C1 segment of cervical spinal cord (tissue), 14 donors: Measurements from ENCODE around the gene EFCAB13.

Experiments
- DNase-seq, 14 donors: peaks; one replicate each; lab custom pipeline; 2025; lab: John Stamatoyannopoulos, UW

EFCAB13 gene, protein sequence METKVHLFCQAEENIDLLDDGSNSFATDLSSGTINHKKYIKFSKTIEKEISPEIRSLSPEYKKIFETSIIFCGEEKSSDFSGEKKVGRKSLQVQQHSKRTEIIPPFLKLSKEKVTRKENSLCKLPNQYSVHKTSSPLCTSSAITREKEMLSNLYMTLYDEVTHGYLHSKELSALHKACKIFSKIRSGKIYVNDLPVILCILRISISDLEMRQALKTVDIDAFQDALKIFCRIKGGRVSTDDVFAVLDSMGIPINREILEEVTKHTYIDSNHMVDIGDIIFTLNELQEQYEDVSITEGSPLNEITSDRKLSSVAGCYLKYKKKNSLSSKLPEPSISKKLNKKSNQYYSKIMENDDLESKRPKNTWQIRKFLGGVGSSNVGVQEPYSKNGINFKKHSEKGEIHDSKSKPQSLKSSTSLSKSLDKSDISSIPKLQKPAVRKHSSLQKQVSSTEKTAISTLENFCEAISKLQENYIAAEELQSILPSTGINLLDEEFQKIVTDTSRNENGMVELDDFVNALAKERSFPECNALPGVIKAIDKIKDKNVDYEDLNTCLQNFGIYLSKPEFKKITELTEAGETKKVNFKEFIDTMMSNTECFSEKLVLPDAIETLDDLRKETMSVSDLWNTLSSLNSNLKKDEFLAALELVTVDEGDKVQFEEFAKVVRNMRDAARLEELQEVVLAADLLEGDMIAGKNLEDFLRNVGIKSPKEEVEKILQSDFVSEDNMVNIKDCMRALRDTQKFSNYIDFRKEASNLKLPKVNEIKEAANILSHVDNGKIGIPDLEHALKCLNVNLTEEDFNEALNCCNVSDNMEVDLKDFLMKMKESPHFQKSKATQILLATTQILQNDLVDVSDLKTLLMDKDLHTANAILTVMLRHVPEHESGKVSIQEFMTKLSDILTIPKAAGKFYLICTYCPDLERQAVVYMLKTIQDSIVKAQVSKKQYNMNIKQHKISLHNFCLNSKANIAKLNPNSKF

DNA sequence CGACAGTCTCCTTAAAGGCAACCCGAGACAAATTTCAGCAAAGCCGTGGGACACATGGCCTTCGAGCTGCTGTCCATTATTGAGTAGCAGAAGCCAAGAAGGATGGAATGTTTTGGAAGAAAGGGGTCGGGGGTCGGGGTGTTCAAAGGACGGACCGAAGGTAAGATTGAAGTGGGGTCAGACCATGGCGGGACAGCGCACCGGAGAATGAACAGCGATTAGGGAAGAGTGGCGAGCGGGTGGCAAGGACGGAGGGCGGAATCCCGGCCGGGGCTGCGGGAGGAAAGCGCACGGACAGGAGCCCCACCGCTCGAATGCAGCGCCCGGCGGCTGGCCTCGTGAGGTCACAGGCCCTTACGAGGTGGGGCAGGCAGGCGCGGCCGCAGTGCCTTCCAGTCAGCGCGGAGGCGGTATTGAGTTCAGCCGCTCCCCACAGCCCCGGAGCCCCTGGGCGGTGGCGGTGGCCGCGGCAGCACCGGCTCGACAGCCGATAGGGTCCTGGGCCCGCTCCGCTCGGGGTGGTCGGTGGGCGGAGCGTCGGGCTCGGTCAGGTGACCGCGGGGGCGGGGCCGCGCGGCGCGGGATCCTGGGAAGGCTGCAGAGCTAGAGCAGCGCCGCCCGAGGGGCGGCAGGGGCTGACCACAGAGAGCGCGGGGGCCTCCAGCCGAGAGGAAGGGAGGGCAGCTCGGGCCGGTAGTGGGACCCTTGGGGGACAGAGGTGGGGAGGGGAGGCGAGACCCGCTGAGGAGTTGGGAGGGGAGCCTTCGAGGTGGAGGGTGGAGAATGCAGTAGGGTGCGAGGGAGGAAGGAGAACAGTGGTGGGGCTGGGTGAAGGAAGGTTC lies at the start of gene EFCAB13:
TSS of gene EFCAB13 (plus strand) at position 574 of the 842 bp plus-strand sequence. CDS start 4,399 bp downstream, outside the sequence.
- DNase-seq = peak in 13 of 14 donors; percentile 5 to 80 (median 55)

DNA sequence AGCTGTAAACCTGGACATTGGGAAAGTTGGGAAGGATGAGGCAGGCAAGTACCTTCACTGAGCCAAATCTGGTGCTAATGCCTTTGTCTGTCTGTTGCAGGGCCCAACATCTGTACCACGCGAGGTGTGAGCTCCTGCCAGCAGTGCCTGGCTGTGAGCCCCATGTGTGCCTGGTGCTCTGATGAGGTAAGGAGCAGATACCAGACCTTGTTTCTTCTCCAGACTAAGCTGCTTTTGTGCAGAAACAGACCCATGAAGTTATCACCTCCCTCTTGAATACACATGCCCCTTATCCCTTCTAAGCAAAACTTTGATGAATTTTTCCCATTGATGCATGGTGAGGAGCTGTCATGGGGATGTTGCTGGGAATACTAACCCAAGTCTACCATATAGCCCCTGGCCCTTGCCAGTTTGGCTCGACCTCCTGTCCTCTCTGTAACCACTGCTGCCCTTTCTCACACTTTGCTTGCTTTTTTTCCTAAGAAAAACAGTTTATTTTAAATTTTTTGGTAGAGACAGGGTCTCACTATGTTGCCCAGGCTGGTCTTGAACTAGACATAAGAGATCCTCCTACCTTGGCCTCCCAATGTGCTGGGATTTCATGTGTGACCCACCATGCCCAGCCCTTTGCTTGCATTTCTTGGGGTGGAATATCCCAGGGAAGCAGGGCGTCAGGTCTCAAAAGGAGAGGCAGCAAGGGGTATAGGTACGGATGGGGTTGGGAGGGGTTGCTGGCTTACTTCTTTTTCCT lies 49.3 kb upstream of the EFCAB13 start:
- DNase-seq = no peak

DNA sequence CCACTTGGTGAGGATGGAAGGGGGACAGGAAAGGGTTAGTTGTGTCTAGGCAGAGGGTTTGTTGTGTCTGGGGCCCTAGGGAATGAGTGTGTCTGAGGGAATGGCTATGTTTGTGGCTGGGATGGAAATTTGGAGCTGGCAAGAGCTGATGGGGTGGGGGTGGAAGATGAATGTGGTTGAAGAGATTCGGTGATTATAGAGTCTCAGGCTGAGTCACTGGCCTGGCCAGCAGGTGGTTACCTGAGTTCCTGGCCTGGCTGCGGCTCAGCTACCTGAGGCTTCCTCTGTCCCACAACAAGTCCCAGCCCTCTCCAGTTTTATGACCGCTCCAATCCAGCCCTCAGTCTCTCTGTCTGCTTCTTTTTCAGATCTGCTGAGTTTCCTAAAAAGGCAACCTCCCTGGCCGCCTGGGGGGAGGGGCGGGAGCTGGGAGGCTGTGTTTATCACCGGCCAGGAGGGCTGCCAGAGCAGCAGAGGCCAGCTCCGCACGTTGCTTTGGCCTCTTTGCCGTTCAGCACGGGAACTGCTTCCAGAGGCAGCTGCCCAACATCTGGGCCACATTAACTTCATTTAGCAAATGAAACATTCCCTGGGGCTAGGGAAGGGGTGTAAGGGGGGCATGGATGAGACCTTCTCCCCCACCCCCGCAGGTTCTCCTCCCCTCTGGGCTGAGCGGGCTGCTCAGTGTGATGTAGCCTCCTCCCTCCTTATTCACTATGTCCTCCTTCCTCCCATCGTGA lies 48.3 kb upstream of the EFCAB13 start:
- no peak for DNase-seq

DNA sequence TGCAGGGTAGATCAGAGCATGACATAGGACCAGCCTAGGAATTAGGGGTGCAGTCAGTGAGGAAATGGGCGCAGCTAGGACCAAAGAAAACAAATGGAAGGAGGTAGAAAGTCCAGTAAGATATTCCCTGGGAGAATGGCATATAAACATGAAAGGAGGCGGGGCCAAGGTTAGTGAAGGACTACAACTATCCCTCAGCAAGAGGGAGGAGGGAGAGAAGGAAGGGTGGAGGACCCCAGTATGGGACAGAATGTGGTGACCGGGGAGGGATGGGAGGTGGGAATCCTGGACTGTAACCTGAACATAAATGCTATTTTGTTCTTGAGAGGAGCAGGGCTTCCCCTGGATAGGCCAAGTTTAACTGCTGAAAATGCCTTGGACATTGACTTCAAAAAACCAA lies 47.3 kb upstream of the EFCAB13 start:
- no peak for DNase-seq

DNA sequence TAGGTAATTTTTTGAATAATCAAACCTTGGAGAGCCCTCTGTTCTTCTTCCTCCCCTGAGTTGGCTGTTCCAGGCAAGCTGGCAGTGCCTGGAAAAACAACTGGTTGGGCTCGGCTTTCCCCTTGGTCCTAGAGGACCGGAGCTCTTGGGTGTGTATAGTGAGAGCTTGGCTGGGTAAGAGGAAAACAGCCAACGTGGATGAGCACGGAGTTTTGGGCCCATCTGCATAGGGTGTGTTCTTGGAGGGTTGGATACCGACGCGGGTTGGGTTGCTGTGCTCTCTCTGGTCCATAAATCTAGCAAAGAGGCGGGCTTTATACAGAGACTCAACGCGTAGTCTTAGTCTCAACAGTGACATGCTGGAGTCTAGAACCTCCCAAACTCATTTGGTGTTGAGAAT lies 46.9 kb upstream of the EFCAB13 start:
- peak in 4 of 14 donors; percentile 4 to 18 (median 10) for DNase-seq

DNA sequence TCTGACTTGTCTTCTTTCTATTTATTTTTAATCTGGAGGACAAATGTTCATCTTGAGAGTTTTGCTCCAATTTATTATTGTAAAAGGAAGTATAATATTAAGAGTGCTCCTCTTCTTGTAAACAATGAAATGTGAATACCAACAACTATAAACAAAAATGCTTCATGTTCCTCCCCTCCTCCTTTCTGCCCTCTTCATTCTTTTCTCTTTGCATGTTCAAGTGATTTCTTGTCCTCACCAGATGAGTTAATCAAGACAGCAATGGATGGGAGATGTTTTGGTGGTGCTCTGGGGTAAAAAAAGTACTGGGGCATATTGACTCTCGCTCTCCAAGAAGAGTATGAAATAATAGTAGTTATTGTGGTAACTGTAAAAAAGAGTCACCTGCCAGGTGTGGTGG lies 45.8 kb upstream of the EFCAB13 start:
- no peak for DNase-seq

DNA sequence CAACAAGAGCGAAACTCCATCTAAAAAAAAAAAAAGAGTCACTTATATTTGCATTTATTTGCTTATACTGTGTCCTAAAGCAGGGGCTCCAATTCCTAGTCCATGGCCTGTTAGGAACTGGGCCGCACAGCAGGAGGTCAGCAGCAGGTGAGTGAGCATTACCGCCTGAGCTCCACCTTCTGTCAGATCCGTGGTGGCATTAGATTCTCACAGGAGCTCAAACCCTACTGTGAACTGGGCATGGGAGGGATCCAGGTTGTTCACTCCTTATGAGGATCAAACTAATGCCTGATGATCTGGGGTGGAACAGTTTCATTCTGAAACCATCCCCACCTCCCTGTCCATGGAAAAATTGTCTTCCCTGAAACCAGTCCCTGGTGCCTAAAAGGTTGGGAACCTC lies 45.2 kb upstream of the EFCAB13 start:
- no peak for DNase-seq

DNA sequence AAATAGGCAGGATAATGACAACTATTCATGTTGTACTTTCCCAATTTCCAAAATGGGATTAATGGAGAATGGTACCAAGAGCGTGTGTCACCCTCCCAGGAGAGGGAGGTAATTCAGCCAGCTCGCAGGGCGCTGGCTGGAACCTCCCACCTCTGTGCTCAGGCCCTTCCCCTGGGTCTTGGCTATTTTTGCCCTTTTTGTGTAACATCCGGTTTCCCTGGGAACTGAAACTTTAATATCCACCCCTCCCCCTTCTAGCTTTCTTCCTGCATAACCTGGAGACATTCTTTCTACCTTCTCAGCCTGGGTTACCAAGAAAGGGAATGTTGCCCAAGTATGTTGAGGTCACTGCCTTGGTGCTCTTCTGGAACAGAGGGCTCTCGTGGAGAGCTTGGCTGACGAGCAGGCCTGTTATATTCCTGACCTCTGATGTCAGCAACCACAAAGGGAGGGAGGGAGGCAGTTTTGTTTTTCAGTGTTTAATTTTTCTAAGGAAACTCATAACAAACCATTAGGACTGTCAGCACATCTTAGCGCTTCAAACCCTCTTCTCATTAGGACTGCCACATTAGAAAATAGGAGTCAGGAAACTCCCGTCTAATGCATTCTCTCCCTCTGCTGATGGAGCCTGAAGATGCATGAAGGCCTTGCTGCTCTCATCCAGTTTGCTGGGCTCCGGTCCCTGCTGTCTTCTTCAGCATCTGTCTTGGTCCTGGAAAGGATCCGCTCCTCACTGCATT lies 44.5 kb upstream of the EFCAB13 start:
- DNase-seq = peak in 8 of 14 donors; percentile 5 to 31 (median 18)

DNA sequence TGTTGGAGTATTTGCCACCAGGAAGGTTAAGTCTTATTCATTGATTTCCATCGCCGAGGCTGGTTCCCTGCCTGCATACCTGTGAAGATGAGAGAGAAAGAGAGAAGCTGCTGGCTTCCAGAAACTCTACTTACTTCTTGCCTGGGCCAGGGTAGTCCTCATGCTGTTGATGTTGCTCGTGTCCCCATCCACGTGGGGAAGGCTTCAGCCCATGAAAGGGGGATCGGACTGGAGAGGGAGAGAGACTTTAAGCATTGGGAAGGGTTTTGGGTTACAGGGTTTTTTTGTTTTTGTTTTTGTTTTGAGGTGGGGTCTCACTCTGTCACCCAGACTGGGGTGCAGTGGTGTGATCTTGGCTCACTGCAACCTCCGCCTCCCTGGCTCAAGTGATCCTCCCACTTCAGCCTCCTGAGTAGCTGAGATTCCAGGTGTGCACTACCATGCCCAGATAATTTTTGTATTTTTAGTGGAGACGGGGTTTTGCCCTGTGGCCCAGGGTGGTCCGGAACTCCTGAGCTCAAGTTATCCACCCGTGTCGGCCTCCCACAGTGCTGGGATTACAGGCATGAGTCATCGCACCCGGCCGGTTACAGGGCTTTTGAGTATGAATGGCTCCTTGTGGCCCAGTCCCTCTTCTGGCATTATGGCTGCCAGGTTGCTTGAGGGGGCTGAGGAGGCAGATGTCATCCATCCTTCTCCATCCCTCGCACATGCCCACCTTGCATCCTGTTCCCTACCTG lies 43.5 kb upstream of the EFCAB13 start:
- DNase-seq = no peak

DNA sequence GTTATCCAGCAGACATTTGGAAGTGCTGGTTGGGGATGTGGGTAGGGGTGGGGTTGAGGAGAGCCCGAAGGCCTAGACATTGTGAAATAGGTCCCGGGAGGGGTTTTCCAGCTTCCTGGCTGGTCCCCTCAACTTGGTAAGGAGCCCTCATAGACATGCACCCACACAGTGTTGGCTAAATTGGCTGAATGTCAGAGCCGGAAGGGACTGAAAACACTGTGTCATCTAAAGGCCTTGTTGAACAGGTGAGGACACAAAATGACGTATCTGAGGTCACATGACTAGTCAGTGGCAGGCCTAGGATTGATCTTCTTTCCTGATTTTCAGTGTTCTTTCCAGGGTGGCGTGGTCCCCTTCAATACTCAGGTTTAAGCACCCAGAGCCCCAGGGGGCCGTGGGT lies 42.5 kb upstream of the EFCAB13 start:
- DNase-seq = no peak

DNA sequence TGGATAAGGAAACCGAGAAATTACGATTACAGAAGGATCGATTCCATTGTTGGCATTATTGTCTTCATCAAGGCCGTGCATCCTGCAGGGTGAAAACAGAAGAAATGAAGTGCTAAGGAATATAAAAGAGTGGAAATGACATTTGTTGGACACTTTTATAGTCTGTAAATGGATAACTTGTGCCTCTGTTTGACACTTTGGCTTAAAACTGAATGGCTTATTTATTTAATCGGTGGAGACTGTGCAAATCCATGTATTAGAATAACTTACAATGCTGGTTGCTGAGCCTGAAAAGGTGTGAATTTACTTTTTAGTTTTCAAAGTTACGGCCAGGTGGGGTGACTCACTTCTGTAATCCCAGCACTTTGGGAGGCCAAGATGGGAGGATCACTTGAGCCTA lies 38.8 kb upstream of the EFCAB13 start:
- DNase-seq = no peak

DNA sequence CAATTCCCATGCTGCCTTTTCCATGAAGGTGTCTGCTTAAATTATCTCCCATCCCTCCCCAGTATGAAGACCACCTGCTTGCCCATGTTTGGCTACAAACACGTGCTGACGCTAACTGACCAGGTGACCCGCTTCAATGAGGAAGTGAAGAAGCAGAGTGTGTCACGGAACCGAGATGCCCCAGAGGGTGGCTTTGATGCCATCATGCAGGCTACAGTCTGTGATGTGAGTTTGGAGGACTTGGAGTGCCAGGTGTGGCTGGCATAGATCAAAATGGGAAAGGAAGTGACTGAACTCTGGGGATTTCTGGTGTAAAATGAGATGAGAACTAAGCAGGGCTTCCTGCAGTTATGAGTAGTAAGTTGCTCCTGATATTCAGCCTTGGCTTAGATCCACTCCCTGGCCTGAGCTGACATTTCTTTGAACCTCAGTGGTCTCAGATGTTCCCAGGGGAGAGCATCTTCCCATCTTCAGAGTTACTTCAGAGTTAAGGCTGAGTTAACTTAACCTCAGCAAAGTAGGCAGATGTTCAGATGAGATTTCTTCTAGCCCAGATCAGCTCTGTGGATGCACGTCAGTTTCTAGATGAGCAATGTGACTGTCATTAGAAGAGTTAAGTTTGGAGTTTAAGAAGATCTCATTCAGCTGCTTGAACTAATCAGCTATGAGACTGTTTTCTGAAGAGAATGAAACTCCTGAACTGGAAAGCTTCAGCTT lies 37.4 kb upstream of the EFCAB13 start:
- no peak for DNase-seq

DNA sequence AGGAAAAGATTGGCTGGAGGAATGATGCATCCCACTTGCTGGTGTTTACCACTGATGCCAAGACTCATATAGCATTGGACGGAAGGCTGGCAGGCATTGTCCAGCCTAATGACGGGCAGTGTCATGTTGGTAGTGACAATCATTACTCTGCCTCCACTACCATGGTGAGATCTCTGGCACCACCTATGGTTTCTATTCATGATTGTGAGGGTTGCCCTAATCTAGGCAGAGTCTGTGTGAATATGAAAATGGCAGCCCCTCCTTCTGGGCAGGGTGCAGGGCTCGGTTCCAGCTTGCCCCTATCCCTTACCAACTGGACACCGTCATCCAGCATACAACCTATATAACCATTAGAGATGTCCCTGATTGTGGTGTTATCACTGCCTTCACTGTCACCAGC lies 36.7 kb upstream of the EFCAB13 start:
- no peak for DNase-seq

DNA sequence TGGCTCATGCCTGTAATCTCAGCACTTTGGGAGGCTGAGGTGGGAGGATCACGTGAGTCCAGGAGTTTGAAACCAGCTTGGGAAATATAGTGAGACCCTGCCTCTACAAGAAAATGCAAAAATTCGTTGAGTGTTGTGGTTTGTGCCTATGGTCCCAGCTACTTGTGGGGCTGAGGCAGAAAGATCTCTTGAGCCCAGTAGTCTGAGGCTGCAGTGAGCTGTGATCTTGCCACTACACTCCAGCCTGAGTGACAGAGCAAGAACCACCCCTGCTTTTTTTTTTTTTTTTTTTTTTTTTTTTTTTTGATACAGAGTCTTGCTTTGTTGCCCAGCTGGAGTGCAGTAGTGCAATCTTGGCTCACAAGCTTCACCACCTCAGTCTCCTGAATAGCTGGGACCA lies 36.1 kb upstream of the EFCAB13 start:
- DNase-seq = no peak

DNA sequence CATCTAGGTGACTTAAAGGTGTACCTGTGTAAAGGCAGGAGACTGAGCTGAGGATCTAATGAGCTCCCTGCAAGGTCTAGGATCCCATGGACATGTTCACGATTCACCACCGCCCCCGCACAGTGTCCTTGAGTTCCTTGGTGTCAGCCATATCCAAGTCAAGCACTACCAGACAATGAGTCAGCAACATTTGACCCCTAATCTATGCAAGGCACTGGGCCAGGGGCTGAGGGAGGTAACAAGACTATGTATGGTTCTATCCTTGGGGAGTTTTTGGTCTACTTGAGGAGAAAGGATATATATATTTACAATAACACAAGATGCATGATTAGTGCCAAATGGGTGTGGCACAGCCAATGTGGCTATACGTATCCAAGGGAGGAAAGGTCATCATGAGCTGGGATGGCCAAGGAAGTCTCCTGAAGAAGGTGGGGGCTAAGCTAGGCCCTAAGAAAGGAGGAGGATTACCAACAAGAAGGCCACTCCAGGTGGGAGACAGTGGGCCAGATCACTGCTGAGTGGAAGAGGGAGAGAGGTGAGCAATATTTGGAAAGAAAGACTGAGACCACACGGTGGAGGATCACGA lies 35.1 kb upstream of the EFCAB13 start:
- no peak for DNase-seq

DNA sequence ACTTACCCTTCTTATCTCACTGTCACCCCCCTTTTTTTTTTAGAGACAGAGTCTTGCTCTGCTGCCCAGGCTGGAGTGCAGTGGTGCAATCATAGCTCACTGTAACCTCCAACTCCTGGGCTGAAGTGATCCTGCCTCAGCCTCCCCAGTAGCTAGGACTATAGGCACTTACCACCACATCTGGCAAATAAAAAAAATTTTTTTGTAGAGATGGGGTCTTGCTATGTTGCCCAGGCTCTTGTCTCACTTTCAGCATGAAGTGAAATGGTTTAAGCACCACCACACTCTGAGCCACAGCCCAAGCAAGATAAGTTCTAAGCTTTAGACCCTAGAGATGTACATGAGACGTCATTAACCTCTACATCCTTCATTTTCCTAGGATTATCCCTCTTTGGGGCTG lies 34.5 kb upstream of the EFCAB13 start:
- no peak for DNase-seq

DNA sequence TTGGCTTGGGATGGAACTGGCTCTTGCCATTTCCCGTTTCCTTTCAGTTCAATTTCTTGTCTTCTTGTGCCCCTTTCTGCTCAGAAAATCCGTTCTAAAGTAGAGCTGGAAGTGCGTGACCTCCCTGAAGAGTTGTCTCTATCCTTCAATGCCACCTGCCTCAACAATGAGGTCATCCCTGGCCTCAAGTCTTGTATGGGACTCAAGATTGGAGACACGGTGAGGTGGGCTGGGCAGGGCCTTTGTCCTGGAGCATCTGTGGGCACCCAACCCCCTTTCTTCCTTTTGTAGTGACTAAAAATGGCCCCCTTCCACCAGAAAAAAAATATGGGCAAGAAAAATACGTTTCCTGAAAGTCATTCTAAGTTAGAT lies 32.9 kb upstream of the EFCAB13 start:
- no peak for DNase-seq
